GM12864 (cell line): ENCODE measurements around the gene CETN2.
"Not testable (repeated sequence)": the region's sequence is repeated elsewhere in the genome, so short reads cannot be mapped to it uniquely, and the experiment has no call there.

Experiments
- DNase-seq: peaks from one replicate; pipeline ENCODE4 v3.0.0-alpha.2; 2011; ENCODE audit warnings: low read depth
- H3K4me3 ChIP-seq: 2 replicates; pipeline ENCODE4 v1.5.1; 2011; ENCODE audit warnings: mild to moderate bottlenecking, low read depth, low read length, control low read depth
- TF ChIP-seq, protein P1 (sequence below): IDR thresholded peaks from 2 replicates; pipeline ENCODE4 v1.5.1; 2011; ENCODE audit warnings: low read depth, mild to moderate bottlenecking, moderate library complexity, low read length, control low read depth, inconsistent platforms; ENCODE audit errors: missing control alignments

Gene CETN2

DNA sequence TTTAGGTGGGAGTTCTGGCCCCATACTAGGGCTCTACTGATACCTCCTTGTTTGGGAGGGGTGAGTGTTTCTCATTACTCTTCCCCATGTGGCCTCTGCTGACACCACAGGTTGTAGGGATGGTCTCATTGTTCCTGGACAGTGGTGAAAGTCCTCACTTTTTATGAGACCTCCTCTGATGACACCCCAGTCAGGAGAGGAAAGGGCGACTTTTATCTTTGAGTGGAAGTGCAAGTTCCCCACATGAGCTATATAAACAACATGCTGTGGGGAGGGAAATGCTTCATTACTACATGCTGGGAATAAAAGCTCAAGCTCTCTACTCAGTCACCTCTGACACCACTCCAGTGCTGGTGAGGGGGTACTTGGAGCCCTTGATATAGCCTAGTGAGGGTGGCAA, 31.6 kb downstream of the CETN2 start:
- TF ChIP-seq, protein P1, sequence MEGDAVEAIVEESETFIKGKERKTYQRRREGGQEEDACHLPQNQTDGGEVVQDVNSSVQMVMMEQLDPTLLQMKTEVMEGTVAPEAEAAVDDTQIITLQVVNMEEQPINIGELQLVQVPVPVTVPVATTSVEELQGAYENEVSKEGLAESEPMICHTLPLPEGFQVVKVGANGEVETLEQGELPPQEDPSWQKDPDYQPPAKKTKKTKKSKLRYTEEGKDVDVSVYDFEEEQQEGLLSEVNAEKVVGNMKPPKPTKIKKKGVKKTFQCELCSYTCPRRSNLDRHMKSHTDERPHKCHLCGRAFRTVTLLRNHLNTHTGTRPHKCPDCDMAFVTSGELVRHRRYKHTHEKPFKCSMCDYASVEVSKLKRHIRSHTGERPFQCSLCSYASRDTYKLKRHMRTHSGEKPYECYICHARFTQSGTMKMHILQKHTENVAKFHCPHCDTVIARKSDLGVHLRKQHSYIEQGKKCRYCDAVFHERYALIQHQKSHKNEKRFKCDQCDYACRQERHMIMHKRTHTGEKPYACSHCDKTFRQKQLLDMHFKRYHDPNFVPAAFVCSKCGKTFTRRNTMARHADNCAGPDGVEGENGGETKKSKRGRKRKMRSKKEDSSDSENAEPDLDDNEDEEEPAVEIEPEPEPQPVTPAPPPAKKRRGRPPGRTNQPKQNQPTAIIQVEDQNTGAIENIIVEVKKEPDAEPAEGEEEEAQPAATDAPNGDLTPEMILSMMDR = no peak
- no peak for DNase-seq
- no peak overlapping the region for H3K4me3 ChIP-seq

DNA sequence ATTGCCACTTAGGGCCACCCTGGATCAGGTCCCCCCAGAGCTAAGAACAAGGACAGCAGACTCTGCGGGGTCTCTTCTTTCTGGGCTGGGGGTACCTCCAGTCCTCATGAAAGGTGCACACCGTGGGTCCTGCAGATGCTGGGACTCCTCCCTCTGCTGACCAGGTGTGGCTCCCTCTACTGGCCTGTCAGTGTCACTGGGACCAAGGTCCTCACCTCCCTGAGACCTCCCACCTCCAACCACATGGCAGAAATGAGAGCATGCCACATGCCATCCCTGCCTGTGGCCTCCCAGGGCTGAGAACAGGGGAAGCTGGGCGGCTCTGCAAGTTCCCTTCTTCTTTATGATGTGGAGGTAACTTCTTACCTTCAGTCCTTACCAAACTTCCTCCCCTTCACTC, 43.5 kb downstream of the CETN2 start:
- DNase-seq, H3K4me3 ChIP-seq: not testable (repeated sequence)
